ENCODE data around the gene DLGAP5.

DLGAP5 gene

DNA sequence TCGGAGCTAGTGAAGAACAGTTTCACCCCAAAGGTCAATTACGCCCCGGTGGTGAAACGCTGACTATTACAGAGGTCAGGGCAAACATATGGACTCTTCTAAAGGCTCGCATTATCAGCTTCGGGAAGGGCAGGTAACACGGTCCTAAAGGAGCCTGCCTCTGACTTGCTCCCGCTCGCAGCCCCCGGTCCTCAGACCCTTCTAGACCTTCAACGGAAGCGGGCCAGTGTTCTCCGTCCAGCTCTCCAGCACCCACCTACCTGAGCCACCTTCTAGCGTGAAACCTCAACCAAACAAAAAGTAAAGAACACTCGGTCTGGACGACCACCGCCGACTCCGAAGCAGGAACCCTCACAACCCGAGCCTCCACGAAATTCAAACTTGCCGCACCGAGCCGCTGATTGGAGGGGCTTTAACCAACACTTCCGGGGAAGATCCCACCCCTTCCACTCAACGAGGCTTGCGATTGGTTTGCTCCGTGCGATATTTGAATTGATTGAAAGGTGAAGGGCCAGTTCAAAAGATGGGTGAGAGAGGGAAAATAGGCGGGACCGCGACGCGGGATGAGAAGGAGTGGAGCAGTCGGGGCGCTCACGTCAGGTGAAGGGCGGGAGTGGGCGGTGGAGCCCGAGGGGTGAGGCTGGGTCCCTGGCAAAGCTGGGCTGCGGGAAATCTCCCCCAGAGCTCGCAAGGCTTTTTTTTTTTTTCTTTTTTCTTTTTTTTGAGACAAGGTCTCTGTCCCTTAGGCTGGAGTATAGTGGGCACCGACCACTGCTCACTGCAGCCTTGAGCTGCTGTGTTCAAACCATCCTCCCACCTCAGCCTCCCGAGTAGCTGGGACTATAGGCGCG lies at the start of gene DLGAP5:
Gene DLGAP5, minus strand, starts transcription at position 383 of the 851 bp plus-strand sequence. CDS start 2,406 bp downstream, outside the sequence.
- peak; percentile 92 for DNase-seq (ENCODE audit: low spot score)

GRCh38 chr14:55240526-55241178 lies 49.3 kb upstream of the DLGAP5 start:
- no peak for DNase-seq (ENCODE audit: low spot score)

GRCh38 chr14:55239320-55239719 lies 47.9 kb upstream of the DLGAP5 start:
- no peak for DNase-seq (ENCODE audit: low spot score)

GRCh38 chr14:55238019-55238680 lies 46.8 kb upstream of the DLGAP5 start:
- DNase-seq (ENCODE audit: low spot score): no peak

GRCh38 chr14:55233591-55233990 lies 42.2 kb upstream of the DLGAP5 start:
- no peak for DNase-seq (ENCODE audit: low spot score)

- no peak for DNase-seq (ENCODE audit: low spot score)
These were observed 36.9 kb upstream of the DLGAP5 start for GRCh38 chr14:55228261-55228660.

GRCh38 chr14:55223364-55223763 lies 32.0 kb upstream of the DLGAP5 start:
- DNase-seq (ENCODE audit: low spot score): no peak

DNA sequence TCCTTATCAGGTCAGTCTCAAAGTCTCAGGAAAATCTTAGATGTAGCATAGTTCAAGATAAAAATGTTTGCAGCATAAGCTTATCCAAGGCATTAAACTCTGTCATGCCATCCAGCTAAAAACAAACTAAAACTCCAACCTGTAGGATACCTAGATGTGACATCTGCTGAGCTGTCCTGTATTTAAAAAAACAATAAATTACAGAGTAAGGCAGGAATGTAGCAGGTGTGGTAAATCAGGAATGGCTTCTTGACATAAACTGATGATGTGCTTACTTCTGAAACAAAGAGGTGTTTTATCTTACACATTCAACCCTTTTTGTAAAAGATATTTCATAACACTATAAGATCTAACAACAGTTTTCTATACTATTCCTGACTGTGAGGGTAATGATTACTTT lies 30.6 kb upstream of the DLGAP5 start:
- DNase-seq (ENCODE audit: low spot score): no peak

- no peak for DNase-seq (ENCODE audit: low spot score)
These were observed 29.8 kb upstream of the DLGAP5 start for GRCh38 chr14:55221186-55221585.

DNA sequence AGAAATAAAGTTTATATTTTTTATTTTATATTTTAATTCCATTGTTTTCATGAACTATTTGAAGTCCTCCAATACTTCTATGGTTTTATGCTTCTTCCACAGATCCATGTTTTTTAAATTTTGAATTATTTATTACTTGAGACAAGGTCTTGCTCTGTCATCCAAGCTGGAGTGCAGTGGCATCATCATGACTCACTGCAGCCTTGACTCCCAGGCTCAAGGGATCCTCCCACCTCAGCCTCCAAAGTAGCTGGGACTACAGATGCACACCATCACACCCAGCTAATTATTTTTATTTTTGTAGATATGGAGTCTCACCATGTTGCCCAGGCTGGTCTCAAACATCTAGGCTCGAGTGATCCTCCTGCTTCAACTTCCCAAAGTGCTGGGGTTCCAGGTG lies 28.8 kb upstream of the DLGAP5 start:
- no peak for DNase-seq (ENCODE audit: low spot score)

DNA sequence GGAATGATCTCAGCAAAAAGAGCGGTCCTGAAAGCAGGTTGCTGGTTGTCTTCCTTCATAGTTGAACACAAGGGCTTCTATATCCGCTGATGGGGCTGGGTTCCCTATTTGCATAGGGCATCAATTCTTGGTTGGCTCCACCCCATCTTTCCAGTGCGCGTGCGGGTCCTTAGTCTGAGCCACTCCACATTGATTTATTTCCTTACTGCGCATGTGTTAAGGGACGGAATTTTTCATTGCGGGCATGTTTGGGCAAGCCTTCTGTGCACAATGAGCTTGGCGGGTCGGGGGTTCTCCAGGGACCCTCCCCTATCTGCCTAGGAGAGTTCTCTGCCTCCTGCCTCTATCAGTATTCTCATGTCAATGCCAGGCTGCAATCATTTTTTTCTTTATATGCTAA lies 21.2 kb upstream of the DLGAP5 start:
- DNase-seq (ENCODE audit: low spot score): no peak

- DNase-seq (ENCODE audit: low spot score): no peak
These were observed 16.4 kb upstream of the DLGAP5 start for GRCh38 chr14:55207832-55208231.

DNA sequence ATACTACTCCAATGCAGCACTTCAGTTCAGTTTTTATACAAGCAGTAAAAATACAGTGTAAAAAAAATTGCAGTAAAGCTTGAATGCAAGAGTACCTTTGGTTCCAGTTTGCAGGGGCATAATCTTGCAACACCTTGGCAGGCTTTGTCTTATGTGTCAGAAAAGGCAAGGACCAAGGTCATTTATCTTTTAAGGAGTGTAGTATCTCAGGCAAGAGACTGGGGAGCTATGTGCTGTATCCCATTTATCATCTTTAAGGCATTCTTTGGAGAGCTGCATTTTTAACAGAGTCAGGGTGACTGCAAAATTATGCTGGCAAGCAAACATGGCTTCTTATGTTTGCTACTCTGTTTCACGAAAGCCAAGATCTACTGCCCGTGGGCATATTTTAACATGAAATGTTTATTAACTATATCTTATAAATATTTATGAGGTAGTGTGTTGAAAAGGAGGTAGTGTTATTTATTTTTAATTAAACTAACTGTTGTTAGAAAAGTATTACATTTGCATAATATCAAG lies 14.8 kb upstream of the DLGAP5 start:
- no peak for DNase-seq (ENCODE audit: low spot score)

DNA sequence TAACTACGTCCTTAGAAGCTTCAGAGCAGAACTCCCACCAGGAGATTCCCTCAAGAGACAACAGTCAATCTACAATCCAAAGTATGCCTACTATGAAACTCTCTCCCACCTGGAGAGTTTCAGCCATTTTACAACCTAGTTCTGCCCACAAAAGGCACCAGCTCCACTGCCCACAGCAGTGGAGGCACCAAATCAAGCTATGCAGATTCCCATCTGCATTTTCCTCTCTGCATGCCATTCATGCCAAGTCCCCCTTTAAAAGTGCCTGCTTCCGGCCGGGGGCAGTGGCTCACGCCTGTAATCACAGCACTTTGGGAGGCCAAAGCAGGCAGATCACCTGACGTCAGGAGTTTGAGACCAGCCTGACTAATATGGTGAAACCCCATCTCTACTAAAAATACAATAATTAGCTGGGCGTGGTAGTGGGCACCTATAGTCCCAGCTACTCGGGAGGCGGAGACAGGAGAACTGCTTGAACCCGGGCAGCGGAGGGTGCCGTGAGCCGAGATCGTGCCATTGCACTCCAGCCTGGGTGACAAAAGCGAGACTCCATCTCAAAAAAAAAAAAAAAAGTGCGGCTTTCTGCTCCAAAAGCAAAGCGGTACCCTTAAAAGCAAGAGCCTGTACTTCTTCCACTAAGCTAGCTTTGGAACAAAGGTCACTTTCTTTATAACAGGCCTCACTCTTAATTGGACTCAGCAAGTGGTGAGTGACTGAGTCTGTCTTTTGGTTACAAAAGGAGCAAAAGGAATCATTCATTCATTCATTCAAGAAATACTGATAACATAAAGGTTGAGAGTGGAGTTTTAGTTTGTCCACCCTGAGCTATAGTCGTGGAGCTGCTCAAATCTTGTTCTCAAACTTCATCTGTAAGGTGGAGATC lies 10.1 kb upstream of the DLGAP5 start:
- no peak for DNase-seq (ENCODE audit: low spot score)

DNA sequence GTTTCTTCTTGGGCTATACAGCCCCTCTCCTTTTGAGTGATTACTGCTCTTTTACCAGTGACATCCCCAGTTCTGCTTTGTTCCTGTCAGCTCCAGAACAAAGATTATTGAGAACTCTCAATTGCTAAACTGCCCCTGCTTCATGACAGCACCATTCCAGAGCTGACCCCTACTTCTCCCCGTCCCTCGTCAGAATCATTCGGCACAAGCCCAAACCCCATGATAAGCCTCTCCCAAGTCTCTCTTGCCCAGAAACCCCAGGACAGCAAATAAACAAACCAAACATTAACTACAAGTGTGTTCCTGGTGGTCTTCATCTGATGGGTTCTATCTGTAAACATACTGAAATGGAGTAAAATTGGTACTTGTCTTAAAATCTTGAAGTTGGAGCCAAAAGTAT lies 9.3 kb upstream of the DLGAP5 start:
- no peak for DNase-seq (ENCODE audit: low spot score)

DNA sequence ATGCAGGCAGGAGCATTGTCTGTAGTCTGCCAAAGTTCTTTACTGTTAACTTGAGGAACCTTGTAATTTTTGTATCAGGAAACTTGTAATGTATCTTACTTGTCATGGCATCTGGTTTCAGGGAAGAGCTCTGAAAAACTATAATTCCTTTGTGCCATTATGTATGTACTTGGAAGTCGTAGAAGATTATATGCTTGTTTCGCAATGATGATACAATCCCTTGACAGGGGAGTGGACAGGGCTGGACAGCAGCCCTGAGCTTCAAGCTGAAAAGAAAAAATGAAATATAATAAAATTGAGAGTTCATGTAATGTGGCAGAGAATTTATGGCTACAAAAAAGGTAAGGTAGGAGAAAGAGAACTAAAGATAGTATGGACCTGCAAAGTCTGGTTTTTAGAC lies 7.4 kb upstream of the DLGAP5 start:
- DNase-seq (ENCODE audit: low spot score): no peak

- no peak for DNase-seq (ENCODE audit: low spot score)
These were observed 3.4 kb upstream of the DLGAP5 start for GRCh38 chr14:55194656-55195355.

DNA sequence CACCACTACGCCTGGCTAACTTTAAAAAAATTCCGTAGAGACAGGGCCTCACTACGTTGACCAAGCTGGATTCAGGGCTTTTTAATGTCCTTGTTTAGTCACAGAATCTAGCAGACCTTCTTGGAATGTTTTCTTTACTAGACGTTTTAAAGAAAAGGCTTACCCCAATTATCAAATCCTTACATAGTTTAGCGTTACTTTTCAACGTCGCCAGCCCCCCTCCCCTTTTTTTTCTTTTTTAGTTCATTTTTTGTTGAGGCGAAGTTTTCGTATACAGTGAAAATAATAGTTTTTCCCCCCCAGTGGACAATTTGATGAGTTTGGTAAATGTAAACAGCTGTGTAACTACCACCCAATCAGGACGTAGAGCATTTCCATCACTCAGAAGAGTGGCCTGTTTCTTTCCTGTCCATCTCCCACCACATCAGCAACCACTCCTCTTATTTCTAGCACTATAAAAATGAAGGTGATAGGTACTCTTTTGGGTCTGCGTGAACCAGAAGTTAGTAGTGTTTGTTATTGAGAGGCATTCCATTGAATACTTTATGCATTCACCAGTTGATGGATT lies 753 bp upstream of the DLGAP5 start:
- DNase-seq (ENCODE audit: low spot score): no peak

- no peak for DNase-seq (ENCODE audit: low spot score)
These were observed 531 bp downstream of the DLGAP5 start for GRCh38 chr14:55190906-55191202.

DNA sequence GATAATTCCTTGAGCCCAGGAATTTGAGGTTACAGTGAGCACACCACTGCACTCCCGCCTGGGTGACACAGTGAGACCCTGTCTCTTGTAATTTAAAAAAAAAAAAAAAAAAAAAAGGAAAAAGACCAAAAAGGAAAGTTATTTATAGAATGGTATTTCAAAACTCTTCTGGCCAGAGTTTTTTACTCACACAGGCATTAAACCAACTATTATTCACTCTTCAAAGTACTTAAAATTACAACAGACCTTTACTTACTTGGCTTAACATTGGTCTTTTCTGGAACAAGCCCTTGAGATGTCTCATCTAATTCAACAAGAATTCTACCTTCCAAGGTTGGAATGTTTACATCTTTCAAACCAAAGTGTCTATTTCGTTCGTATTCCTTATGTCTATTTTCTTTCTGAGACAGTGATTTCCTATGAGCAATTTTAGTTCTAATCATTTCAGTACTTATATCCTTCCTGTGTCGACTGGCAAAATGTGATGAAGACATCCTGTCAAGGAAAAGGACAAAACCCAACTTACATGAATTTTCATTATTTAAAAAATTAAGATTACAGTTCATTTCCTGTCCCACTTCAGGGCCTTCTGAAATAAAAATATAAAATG lies 2.6 kb downstream of the DLGAP5 start:
- DNase-seq (ENCODE audit: low spot score): no peak

DNA sequence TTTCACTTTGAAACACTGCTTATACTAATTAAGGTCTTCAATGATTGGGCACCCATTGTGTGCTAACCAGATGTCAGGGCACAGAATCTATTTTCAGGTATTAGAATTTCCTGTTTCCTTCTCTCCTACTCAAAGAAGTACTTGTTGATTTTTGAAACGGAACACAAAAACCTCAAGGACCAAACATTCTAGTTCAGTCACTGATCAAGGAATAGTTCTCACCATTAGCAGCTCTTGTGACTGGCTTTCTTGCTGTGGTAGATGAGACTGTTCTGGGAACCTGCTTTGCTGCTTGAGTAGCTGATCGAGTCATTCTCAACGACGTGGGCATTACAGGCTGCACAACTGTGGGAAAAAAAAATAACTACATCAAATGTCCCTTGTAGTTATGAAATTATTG lies 11.0 kb downstream of the DLGAP5 start:
- DNase-seq (ENCODE audit: low spot score): peak; percentile 6
